ENCODE results near the gene ADGRG6. TPM values are rescaled to one million over a fixed set of nuclear protein-coding genes. Genes with fewer than 3 reads are reported as not detected.

Gene ADGRG6
- total RNA-seq, 1 experiment from 2014 or later, result 5.3 TPM

- peak overlapping the region; percentile 91 for H3K4me3 Mint-ChIP-seq
- no peaks in the 10 kb centered on the region for H3K9me3 Mint-ChIP-seq
- ChIA-PET POLR2A (no interaction called here), CTCF (interaction anchor here (1.8 kb wide), 1 partner anchor 172 kb away, joined by 8 read pairs; no protein-coding TSS in a partner anchor)
- TF ChIP-seq CREM (CRISPR knock-in tag; IDR thresholded peaks at IDR 0.05), result no peak
- no peak for TF ChIP-seq SMAD3 (CRISPR knock-in tag; IDR thresholded peaks at IDR 0.05; ENCODE audit: borderline replicate concordance)
- no peaks in the 10 kb centered on the region; the same call in 1 of the 2 replicates for H3K36me3 Mint-ChIP-seq
- peaks cover 38% of the 10 kb centered on the region for H3K4me1 Mint-ChIP-seq
- ATAC-seq, result peak; percentile 4
- peaks cover 37% of the 10 kb centered on the region for H3K27me3 Mint-ChIP-seq (ENCODE audit: low read depth)
- H3K27ac Mint-ChIP-seq, result no peak overlapping the region
- DNase-seq (ENCODE audit: low spot score), result no peak
These were observed 791 bp downstream of the ADGRG6 start for GRCh38 chr6:142302421-142303175.

- Mint-ChIP-seq H3K4me3 (peak overlapping the region; percentile 91), H3K27ac (no peak overlapping the region), H3K9me3 (no peaks in the 10 kb centered on the region), H3K27me3 (ENCODE audit: low read depth) (peaks cover 37% of the 10 kb centered on the region), H3K36me3 (no peaks in the 10 kb centered on the region; the same call in 1 of the 2 replicates), H3K4me1 (peaks cover 38% of the 10 kb centered on the region)
- ChIA-PET CTCF (no interaction called here), POLR2A (no interaction called here)
- no peak for ATAC-seq
- TF ChIP-seq, protein P1, sequence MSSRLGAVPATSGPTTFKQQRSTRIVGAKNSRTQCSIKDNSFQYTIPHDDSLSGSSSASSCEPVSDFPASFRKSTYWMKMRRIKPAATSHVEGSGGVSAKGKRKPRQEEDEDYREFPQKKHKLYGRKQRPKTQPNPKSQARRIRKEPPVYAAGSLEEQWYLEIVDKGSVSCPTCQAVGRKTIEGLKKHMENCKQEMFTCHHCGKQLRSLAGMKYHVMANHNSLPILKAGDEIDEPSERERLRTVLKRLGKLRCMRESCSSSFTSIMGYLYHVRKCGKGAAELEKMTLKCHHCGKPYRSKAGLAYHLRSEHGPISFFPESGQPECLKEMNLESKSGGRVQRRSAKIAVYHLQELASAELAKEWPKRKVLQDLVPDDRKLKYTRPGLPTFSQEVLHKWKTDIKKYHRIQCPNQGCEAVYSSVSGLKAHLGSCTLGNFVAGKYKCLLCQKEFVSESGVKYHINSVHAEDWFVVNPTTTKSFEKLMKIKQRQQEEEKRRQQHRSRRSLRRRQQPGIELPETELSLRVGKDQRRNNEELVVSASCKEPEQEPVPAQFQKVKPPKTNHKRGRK (CRISPR knock-in tag; IDR thresholded peaks at IDR 0.05; ENCODE audit: borderline replicate concordance), result no peak
- no peak for TF ChIP-seq ZNF263 (CRISPR knock-in tag; IDR thresholded peaks at IDR 0.05; ENCODE audit: low read depth)
- no peak for TF ChIP-seq CREM (CRISPR knock-in tag; IDR thresholded peaks at IDR 0.05)
- no peak for TF ChIP-seq ATF1 (CRISPR knock-in tag; IDR thresholded peaks at IDR 0.05)
- no peak for TF ChIP-seq ARID4B (CRISPR knock-in tag; IDR thresholded peaks at IDR 0.05; ENCODE audit: borderline replicate concordance)
- TF ChIP-seq, protein P2, sequence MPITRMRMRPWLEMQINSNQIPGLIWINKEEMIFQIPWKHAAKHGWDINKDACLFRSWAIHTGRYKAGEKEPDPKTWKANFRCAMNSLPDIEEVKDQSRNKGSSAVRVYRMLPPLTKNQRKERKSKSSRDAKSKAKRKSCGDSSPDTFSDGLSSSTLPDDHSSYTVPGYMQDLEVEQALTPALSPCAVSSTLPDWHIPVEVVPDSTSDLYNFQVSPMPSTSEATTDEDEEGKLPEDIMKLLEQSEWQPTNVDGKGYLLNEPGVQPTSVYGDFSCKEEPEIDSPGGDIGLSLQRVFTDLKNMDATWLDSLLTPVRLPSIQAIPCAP (CRISPR knock-in tag; IDR thresholded peaks at IDR 0.05), result no peak
- no peak for TF ChIP-seq ZNF416 (CRISPR knock-in tag; IDR thresholded peaks at IDR 0.05)
- no peak for TF ChIP-seq NR1H2 (CRISPR knock-in tag; IDR thresholded peaks at IDR 0.05)
- TF ChIP-seq HMGA2 (CRISPR knock-in tag; IDR thresholded peaks at IDR 0.05), result no peak
- no peak for TF ChIP-seq GABPB1 (CRISPR knock-in tag; IDR thresholded peaks at IDR 0.05)
- no peak for DNase-seq (ENCODE audit: low spot score)
These were observed 1.3 kb downstream of the ADGRG6 start for GRCh38 chr6:142303176-142303533.

DNA sequence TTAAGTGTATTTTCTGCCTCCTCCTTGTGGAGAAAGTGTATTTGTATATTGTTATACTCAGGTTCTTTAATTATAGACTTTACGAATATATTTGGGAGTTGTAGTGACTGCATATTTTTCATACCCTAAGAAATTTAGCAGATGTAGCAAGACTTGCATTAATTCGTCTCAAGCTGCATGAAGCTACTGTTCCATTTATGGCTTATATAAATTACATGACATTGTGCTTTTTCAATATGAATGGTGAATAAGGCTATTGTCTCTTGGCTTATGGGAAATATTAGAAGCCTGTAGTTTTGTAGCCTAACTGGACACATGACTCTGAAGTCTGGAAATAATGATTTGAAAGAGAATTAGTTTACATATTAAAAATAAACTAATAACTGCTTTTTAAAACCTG lies 2.4 kb downstream of the ADGRG6 start:
- DNase-seq (ENCODE audit: low spot score), result no peak
- TF ChIP-seq RORB (CRISPR knock-in tag; IDR thresholded peaks at IDR 0.05) (no peak), ZNF396 (CRISPR knock-in tag; IDR thresholded peaks at IDR 0.05; ENCODE audit: borderline replicate concordance) (no peak), SP1 (CRISPR knock-in tag; conservative IDR thresholded peaks at IDR 0.05) (no peak)
- TF ChIP-seq, protein P3, sequence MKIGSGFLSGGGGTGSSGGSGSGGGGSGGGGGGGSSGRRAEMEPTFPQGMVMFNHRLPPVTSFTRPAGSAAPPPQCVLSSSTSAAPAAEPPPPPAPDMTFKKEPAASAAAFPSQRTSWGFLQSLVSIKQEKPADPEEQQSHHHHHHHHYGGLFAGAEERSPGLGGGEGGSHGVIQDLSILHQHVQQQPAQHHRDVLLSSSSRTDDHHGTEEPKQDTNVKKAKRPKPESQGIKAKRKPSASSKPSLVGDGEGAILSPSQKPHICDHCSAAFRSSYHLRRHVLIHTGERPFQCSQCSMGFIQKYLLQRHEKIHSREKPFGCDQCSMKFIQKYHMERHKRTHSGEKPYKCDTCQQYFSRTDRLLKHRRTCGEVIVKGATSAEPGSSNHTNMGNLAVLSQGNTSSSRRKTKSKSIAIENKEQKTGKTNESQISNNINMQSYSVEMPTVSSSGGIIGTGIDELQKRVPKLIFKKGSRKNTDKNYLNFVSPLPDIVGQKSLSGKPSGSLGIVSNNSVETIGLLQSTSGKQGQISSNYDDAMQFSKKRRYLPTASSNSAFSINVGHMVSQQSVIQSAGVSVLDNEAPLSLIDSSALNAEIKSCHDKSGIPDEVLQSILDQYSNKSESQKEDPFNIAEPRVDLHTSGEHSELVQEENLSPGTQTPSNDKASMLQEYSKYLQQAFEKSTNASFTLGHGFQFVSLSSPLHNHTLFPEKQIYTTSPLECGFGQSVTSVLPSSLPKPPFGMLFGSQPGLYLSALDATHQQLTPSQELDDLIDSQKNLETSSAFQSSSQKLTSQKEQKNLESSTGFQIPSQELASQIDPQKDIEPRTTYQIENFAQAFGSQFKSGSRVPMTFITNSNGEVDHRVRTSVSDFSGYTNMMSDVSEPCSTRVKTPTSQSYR (CRISPR knock-in tag; IDR thresholded peaks at IDR 0.05), result no peak
- TF ChIP-seq, protein P4, sequence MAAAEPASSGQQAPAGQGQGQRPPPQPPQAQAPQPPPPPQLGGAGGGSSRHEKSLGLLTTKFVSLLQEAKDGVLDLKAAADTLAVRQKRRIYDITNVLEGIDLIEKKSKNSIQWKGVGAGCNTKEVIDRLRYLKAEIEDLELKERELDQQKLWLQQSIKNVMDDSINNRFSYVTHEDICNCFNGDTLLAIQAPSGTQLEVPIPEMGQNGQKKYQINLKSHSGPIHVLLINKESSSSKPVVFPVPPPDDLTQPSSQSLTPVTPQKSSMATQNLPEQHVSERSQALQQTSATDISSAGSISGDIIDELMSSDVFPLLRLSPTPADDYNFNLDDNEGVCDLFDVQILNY (CRISPR knock-in tag; IDR thresholded peaks at IDR 0.05), result no peak
- TF ChIP-seq, protein P5, sequence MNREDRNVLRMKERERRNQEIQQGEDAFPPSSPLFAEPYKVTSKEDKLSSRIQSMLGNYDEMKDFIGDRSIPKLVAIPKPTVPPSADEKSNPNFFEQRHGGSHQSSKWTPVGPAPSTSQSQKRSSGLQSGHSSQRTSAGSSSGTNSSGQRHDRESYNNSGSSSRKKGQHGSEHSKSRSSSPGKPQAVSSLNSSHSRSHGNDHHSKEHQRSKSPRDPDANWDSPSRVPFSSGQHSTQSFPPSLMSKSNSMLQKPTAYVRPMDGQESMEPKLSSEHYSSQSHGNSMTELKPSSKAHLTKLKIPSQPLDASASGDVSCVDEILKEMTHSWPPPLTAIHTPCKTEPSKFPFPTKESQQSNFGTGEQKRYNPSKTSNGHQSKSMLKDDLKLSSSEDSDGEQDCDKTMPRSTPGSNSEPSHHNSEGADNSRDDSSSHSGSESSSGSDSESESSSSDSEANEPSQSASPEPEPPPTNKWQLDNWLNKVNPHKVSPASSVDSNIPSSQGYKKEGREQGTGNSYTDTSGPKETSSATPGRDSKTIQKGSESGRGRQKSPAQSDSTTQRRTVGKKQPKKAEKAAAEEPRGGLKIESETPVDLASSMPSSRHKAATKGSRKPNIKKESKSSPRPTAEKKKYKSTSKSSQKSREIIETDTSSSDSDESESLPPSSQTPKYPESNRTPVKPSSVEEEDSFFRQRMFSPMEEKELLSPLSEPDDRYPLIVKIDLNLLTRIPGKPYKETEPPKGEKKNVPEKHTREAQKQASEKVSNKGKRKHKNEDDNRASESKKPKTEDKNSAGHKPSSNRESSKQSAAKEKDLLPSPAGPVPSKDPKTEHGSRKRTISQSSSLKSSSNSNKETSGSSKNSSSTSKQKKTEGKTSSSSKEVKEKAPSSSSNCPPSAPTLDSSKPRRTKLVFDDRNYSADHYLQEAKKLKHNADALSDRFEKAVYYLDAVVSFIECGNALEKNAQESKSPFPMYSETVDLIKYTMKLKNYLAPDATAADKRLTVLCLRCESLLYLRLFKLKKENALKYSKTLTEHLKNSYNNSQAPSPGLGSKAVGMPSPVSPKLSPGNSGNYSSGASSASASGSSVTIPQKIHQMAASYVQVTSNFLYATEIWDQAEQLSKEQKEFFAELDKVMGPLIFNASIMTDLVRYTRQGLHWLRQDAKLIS (CRISPR knock-in tag; IDR thresholded peaks at IDR 0.05; ENCODE audit: borderline replicate concordance), result no peak

More for the DNA sequence above, 2.4 kb downstream of the ADGRG6 start:
- ChIA-PET CTCF (no interaction called here), POLR2A (no interaction called here)
- no peaks in the 10 kb centered on the region for H3K9me3 Mint-ChIP-seq
- no peak overlapping the region for H3K27ac Mint-ChIP-seq
- no peaks in the 10 kb centered on the region; the same call in 1 of the 2 replicates for H3K36me3 Mint-ChIP-seq
- no peak overlapping the region for H3K4me3 Mint-ChIP-seq
- H3K27me3 Mint-ChIP-seq (ENCODE audit: low read depth), result peaks cover 37% of the 10 kb centered on the region
- peaks cover 38% of the 10 kb centered on the region for H3K4me1 Mint-ChIP-seq
- no peak for ATAC-seq
